IMR-90 (cell line): ENCODE results near the gene SEMA5A. TPM values are rescaled to one million over a fixed set of nuclear protein-coding genes. Genes with fewer than 3 reads are reported as not detected.

Experiments used
- ATAC-seq: fragments of 200-7000 bp; cut with Tn5 transposase; 2 replicates; pipeline ENCODE4 v1.9.1; 2020; ENCODE audit warnings: low read depth, mild to moderate bottlenecking, moderate library complexity
- BruUV-seq: library from RNA; stranded (reverse); fragments of 400-500 nt; replicated peaks from 2 replicates; lab custom pipeline; 2021; lab: Mats Ljungman, UMichigan
- CTCF ChIA-PET: fragments of 300-600 bp; formaldehyde crosslinking; extraction: SDS; loops from one replicate; lab custom pipeline; 2021; ENCODE audit warnings: antibody characterized with exemption; lab: Yijun Ruan, JAX
- POLR2A ChIA-PET: fragments of 300-600 bp; sonication (Branson Sonifier 250); formaldehyde crosslinking; loops from one replicate; lab custom pipeline; 2022; ENCODE audit warnings: antibody characterized with exemption; ENCODE audit not compliant: unreplicated experiment; lab: Charles Lee
- DNase-seq: peaks from one replicate; pipeline ENCODE4 v3.0.0; 2013
- H2AFZ ChIP-seq: replicated peaks from 2 replicates; pipeline ENCODE3; 2013; ENCODE audit warnings: low read length, mild to moderate bottlenecking; ENCODE audit not compliant: poor library complexity
- H2AK5ac ChIP-seq: 2 replicates; pipeline ENCODE4 v1.6.1; 2013; ENCODE audit warnings: low read depth, low read length, inconsistent platforms
- H2AK9ac ChIP-seq: replicated peaks from 2 replicates; pipeline ENCODE3; 2013; ENCODE audit warnings: mild to moderate bottlenecking, low read depth, low read length, moderate library complexity; ENCODE audit not compliant: poor library complexity
- H2BK120ac ChIP-seq: 2 replicates; pipeline ENCODE4 v1.6.1; 2013; ENCODE audit warnings: low read depth, low read length, inconsistent platforms
- H2BK15ac ChIP-seq: 3 replicates; pipeline ENCODE4 v1.6.1; 2013; ENCODE audit warnings: low read depth, low read length, inconsistent platforms
- H2BK20ac ChIP-seq: 2 replicates; pipeline ENCODE4 v1.6.1; 2013; ENCODE audit warnings: low read depth, mild to moderate bottlenecking, inconsistent platforms, low read length, moderate library complexity
- H2BK5ac ChIP-seq: 2 replicates; pipeline ENCODE4 v1.6.1; 2013; ENCODE audit warnings: mild to moderate bottlenecking, low read depth, low read length, inconsistent platforms; ENCODE audit not compliant: poor library complexity, severe bottlenecking
- H3K14ac ChIP-seq: replicated peaks from 2 replicates; pipeline ENCODE4 v1.6.1; 2013; ENCODE audit warnings: low read depth, low read length, inconsistent platforms
- H3K18ac ChIP-seq: 2 replicates; pipeline ENCODE4 v1.6.1; 2013; ENCODE audit warnings: low read depth, low read length, control low read depth
- H3K23ac ChIP-seq: 2 replicates; pipeline ENCODE4 v1.6.1; 2013; ENCODE audit warnings: low read depth, low read length, inconsistent platforms
- H3K27ac ChIP-seq: 2 replicates; pipeline ENCODE4 v1.5.1; 2013; ENCODE audit warnings: mild to moderate bottlenecking, control low read depth, low read length; ENCODE audit not compliant: insufficient read depth
- H3K27me3 ChIP-seq: 2 replicates; pipeline ENCODE4 v1.6.1; 2013; ENCODE audit warnings: low read length; ENCODE audit not compliant: control insufficient read depth, insufficient read depth
- H3K36me3 ChIP-seq: 2 replicates; pipeline ENCODE4 v1.6.1; 2013; ENCODE audit warnings: low read length, mixed read lengths; ENCODE audit not compliant: control insufficient read depth, insufficient read depth
- H3K4ac ChIP-seq: 2 replicates; pipeline ENCODE4 v1.6.1; 2013; ENCODE audit warnings: low read depth, low read length, inconsistent platforms
- H3K4me1 ChIP-seq: 2 replicates; pipeline ENCODE4 v1.6.1; 2013; ENCODE audit warnings: low read length, mixed read lengths; ENCODE audit not compliant: control insufficient read depth, insufficient read depth
- H3K4me2 ChIP-seq: 2 replicates; pipeline ENCODE4 v1.6.1; 2013; ENCODE audit warnings: low read depth, mild to moderate bottlenecking, control low read depth, low read length, moderate library complexity
- H3K4me3 ChIP-seq: 2 replicates; pipeline ENCODE4 v1.5.1; 2013; ENCODE audit warnings: low read depth, mild to moderate bottlenecking, control low read depth, low read length, moderate library complexity; ENCODE audit not compliant: insufficient read depth
- H3K56ac ChIP-seq: 2 replicates; pipeline ENCODE4 v1.6.1; 2013; ENCODE audit warnings: low read length, inconsistent platforms; ENCODE audit not compliant: insufficient read depth; ENCODE audit errors: extremely low read depth
- H3K79me1 ChIP-seq, 2 experiments: 2 replicates each; pipeline ENCODE4 v1.6.1; 2013; ENCODE audit warnings: low read length in 2 of 2, inconsistent platforms in 1 of 2, low read depth in 1 of 2
- H3K9ac ChIP-seq: 2 replicates; pipeline ENCODE4 v1.6.1; 2013; ENCODE audit warnings: low read depth, low read length, control low read depth
- H3K9me1 ChIP-seq: 2 replicates; pipeline ENCODE4 v1.6.1; 2013; ENCODE audit warnings: low read length, inconsistent platforms; ENCODE audit not compliant: insufficient read depth
- H3K9me3 ChIP-seq: 2 replicates; pipeline ENCODE4 v1.6.1; 2013; ENCODE audit warnings: low read length; ENCODE audit not compliant: control insufficient read depth, insufficient read depth
- H4K20me1 ChIP-seq: 2 replicates; pipeline ENCODE4 v1.6.1; 2013; ENCODE audit warnings: low read length, inconsistent platforms; ENCODE audit not compliant: insufficient read depth
- H4K5ac ChIP-seq: 2 replicates; pipeline ENCODE4 v1.6.1; 2013; ENCODE audit warnings: mild to moderate bottlenecking, low read depth, low read length, control low read depth
- H4K8ac ChIP-seq, 2 experiments: 2 replicates each; pipeline ENCODE4 v1.6.1; 2013; ENCODE audit warnings: low read depth in 2 of 2, low read length in 2 of 2, control low read depth in 1 of 2, inconsistent platforms in 1 of 2
- H4K91ac ChIP-seq: 2 replicates; pipeline ENCODE4 v1.6.1; 2013; ENCODE audit warnings: low read depth, low read length, inconsistent platforms; ENCODE audit not compliant: insufficient read depth
- CEBPB ChIP-seq: IDR thresholded peaks from 2 replicates; pipeline ENCODE4 v1.6.1; 2012; ENCODE audit warnings: low read depth, low read length, improper control_type of control experiment
- RFX5 ChIP-seq: IDR thresholded peaks from 2 replicates; pipeline ENCODE4 v1.8.0; 2012; ENCODE audit warnings: low read depth, mild to moderate bottlenecking, low read length, moderate library complexity
- dilution Hi-C: fragments of 300-500 bp; cut with HindIII; formaldehyde crosslinking; loops from one replicate; pipeline ENCODE4 v1.14.3; 2018; ENCODE audit warnings: low sequenced_read_pairs; ENCODE audit not compliant: unreplicated experiment
- in situ Hi-C: fragments of 300-500 bp; cut with MboI; formaldehyde crosslinking; loops from 3 replicates; pipeline ENCODE4 v1.14.3; 2019; ENCODE audit warnings: low sequenced_read_pairs, inconsistent platforms, mixed read lengths
- intact Hi-C: fragments of 100-400 bp; cut with micrococcal nuclease; formaldehyde crosslinking; loops from 2 replicates; pipeline ENCODE4 v1.10.0; 2022
- polyA plus RNA-seq, 3 experiments: library from polyadenylated mRNA; depleted of rRNA; stranded (reverse); fragments of >200 nt; gene quantifications; 2 replicates each; pipeline ENCODE4 v1.2.3, GENCODE V29; 2012; ENCODE audit warnings: low replicate concordance in 1 of 3
- total RNA-seq: library from RNA; depleted of rRNA; stranded (reverse); fragments of >200 nt; gene quantifications from 2 replicates; pipeline ENCODE4 v1.2.3, GENCODE V29; 2012

SEMA5A gene
- total and polyA plus RNA-seq, 2 of the 4 experiments (the other 2 are of a cell fraction) = 8.2 to 9.9 TPM

DNA sequence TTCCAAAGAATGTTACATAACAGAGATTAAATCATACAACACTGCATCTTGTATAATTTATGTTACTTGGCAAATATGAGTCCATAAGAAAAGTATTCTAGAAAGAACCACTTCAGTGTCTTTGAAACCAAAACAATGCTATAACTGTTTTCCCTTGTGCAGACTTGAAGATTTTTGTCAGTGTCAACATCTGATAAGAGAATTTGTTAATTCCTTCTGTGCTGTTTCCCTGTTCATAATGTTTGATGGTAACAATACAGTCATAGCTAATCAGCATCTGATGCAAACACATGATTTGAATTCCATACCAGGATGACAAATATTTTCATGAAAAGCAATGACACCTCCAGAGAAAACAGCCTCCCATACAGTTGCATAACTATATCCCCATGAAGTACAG lies 306.8 kb downstream of the SEMA5A start:
- Histone ChIP-seq H4K5ac (no peak overlapping the region), H2AFZ (no peak overlapping the region), H2AK5ac (no peak overlapping the region), H2BK5ac (peak overlapping the region; percentile 64), H3K18ac (no peak overlapping the region), H4K20me1 (peaks cover 3% of the 10 kb centered on the region; the same call in 1 of the 2 replicates), H4K8ac (no peak overlapping the region), H3K4ac (no peak overlapping the region), H3K56ac (no peak overlapping the region), H2BK15ac (no peak overlapping the region), H3K4me1 (peaks cover 1% of the 10 kb centered on the region), H3K9me1 (0 out of 2 replicates have a peak, but pooled peaks cover 2% of the 10 kb centered on the region), H3K79me1 (0 out of 4 replicates have a peak, but pooled peaks cover 0 to 3% of the 10 kb centered on the region in 2 experiments), H2AK9ac (no peak overlapping the region), H2BK120ac (no peak overlapping the region), H2BK20ac (no peak overlapping the region), H3K4me2 (peak overlapping the region; percentile 57; the same call in 1 of the 2 replicates), H3K9ac (no peak overlapping the region), H3K14ac (no peak overlapping the region), H3K23ac (no peak overlapping the region), H4K91ac (no peak overlapping the region), H3K36me3 (no peaks in the 10 kb centered on the region), H3K27me3 (no peaks in the 10 kb centered on the region), H3K27ac (no peak overlapping the region), H3K9me3 (no peaks in the 10 kb centered on the region), H3K4me3 (no peak overlapping the region)
- in situ Hi-C loops = no loop called here
- intact Hi-C loops = loop anchor here (2.0 kb wide), 1 partner anchor 306 kb away; no protein-coding TSS in a partner anchor
- POLR2A ChIA-PET = no interaction called here
- dilution Hi-C loops = no loop called here
- CTCF ChIA-PET = no interaction called here
- peak; percentile 43; the same call in 1 of the 2 replicates for TF ChIP-seq CEBPB
- TF ChIP-seq RFX5 = no peak
- no TSS peak for BruUV-seq
- peak; percentile 51 for ATAC-seq
- DNase-seq = peak; percentile 32
